GM06990 (cell line): ENCODE data around the gene TPRA1.

ENCODE experiments used
- DNase-seq: peaks from one replicate; pipeline ENCODE4 v3.0.0-alpha.2; 2011; ENCODE audit not compliant: insufficient read length; ENCODE audit errors: extremely low read depth
- H3K27me3 ChIP-seq: replicated peaks from 2 replicates; pipeline ENCODE4 v1.6.0; 2011; ENCODE audit warnings: low read length; ENCODE audit not compliant: control insufficient read depth, insufficient read depth
- H3K36me3 ChIP-seq: 2 replicates; pipeline ENCODE4 v1.5.1; 2011; ENCODE audit warnings: low read length; ENCODE audit not compliant: control insufficient read depth, insufficient read depth
- H3K4me3 ChIP-seq: replicated peaks from 2 replicates; pipeline ENCODE4 v1.5.1; 2011; ENCODE audit warnings: low read depth, mild to moderate bottlenecking, control low read depth, low read length
- TF ChIP-seq, protein P1 (sequence below): IDR thresholded peaks from 2 replicates; pipeline ENCODE4 v1.5.1; 2011; ENCODE audit warnings: low read length, control low read depth, mild to moderate bottlenecking, inconsistent platforms; ENCODE audit not compliant: insufficient read depth, poor library complexity, severe bottlenecking

The TPRA1 gene

DNA sequence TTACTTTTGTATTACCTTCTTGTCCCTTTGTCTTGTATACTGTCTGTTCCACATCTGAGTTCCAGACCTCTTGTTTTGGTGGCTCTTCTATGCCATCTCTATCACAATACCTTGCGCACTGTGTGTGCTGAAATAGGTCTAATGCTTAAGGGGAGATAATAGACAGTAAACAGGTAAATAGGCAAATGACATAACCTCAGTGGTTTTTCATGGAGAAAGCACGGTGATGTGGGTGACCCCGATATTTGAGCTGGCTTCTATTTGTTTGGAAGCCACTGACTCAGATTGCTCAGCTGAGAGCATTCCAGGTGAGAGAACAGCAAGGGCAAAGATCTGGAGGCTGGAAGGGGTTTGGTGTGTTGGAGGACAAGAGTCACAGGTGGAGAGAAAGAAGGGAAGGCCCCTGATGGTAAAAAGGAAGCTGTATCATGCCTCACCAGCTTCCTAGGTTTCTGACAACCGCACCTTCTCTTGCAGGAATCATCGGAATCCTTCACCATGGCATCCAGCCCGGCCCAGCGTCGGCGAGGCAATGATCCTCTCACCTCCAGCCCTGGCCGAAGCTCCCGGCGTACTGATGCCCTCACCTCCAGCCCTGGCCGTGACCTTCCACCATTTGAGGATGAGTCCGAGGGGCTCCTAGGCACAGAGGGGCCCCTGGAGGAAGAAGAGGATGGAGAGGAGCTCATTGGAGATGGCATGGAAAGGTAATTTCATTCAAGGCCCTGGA is 8.5 kb upstream of the TPRA1 start:
- Histone ChIP-seq H3K27me3 (no peaks in the 10 kb centered on the region), H3K4me3 (peak overlapping the region; percentile 81), H3K36me3 (peaks cover 2% of the 10 kb centered on the region; the same call in 1 of the 2 replicates)
- TF ChIP-seq, protein P1, sequence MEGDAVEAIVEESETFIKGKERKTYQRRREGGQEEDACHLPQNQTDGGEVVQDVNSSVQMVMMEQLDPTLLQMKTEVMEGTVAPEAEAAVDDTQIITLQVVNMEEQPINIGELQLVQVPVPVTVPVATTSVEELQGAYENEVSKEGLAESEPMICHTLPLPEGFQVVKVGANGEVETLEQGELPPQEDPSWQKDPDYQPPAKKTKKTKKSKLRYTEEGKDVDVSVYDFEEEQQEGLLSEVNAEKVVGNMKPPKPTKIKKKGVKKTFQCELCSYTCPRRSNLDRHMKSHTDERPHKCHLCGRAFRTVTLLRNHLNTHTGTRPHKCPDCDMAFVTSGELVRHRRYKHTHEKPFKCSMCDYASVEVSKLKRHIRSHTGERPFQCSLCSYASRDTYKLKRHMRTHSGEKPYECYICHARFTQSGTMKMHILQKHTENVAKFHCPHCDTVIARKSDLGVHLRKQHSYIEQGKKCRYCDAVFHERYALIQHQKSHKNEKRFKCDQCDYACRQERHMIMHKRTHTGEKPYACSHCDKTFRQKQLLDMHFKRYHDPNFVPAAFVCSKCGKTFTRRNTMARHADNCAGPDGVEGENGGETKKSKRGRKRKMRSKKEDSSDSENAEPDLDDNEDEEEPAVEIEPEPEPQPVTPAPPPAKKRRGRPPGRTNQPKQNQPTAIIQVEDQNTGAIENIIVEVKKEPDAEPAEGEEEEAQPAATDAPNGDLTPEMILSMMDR, result no peak
- DNase-seq, result no peak

DNA sequence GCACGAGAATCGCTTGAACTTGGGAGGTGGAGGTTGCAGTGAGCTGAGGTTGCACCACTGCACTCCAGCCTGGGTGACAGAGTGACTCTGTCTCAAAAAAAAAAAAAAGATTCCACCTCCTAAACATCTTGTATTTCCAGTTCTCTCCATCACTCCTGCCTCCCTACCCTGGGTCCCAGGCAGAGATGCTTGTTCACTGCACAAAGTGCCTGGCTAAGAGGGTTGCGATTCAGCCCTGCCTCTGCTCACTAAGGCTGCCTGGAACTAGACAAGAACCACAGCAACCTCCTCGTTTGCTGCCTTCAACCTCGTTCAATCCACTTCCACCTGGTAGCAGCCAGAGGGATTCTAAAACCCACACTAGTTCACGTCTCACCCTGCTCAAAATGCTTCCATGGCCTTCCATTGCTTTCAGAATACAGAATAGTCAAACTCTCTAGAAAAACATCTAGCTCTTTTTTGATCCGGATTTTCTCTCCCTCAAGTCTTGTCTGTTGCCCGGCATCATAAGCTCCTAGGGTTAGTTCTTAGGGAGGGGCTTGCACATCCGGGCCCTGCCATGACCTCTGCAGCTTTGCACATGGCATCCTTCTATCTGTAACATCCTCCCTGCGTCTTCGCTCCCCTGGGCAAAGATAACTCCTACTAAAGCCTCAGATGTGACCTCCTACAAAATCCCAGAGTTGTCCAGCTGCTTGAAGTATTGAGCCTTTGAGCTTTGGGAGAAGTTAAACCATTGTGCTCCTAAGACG is 6.7 kb upstream of the TPRA1 start:
- Histone ChIP-seq H3K27me3 (no peaks in the 10 kb centered on the region), H3K36me3 (no peaks in the 10 kb centered on the region; the same call in 1 of the 2 replicates), H3K4me3 (peak overlapping the region; percentile 81)
- DNase-seq, result no peak
- TF ChIP-seq, protein P1, result no peak

DNA sequence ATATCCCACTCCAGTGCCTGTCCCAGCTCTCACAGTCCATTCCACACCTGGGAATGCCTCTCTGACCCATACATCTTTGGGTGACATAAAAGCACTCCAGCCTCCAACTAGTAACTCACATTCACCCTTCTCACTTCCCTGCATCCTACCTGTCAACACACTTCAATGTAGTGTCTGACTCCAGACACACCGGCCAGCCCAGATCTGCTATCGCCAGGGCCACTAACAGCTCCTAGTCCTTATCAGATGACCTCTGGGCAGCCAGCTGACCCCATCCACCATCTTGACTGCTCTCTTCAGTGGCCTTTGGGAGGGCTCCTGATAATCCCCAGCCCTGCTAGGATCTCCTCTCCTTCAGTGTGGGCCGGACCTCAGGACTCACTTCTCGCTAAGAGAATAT is 4.8 kb upstream of the TPRA1 start:
- no peaks in the 10 kb centered on the region; the same call in 1 of the 2 replicates for H3K36me3 ChIP-seq

DNA sequence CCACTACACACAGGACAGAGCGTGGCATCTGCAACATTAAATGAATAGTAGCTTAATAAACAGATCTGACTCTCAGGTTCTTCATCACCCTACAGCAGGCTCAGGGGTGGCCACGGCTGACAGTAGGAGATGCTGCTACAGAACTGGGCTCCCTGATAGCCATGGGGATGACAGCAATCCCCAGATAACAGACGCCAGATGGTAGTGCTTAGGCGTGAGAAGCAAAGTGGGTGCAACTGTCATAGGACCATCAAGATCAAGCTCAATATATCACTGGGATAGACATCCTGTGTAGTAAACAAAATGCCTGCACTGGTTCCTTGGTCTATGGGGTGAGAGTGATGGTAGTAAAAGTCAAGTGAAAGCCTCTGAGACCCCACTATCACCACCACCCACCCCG is 2.6 kb upstream of the TPRA1 start:
- DNase-seq, result no peak
- H3K27me3 ChIP-seq, result no peaks in the 10 kb centered on the region
- H3K36me3 ChIP-seq, result no peaks in the 10 kb centered on the region; the same call in 1 of the 2 replicates
- TF ChIP-seq, protein P1, result no peak
- no peak overlapping the region for H3K4me3 ChIP-seq

More for the DNA sequence above, 4.8 kb upstream of the TPRA1 start:
- Histone ChIP-seq H3K27me3 (no peaks in the 10 kb centered on the region), H3K4me3 (no peak overlapping the region)
- DNase-seq, result no peak
- TF ChIP-seq, protein P1, result no peak

DNA sequence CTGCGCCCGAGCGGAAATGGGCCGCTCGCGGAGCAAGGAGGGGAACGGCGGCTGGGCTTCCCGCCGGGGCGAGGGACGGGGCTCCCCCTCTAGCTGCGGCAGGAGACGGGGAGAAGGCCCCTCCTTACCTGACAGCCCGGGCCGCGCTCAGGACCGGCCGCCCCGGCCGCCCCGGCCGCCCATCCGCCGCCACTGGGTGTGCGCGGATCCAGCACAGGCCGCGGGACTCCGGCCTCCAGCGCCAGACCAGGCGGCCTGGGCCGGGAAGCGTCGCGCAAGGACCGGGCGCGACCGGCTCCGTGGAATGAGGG is 296 bp downstream of the TPRA1 start:
- H3K27me3 ChIP-seq, result no peaks in the 10 kb centered on the region
- peaks cover 7% of the 10 kb centered on the region for H3K36me3 ChIP-seq
- peak; percentile 84 for DNase-seq
- peak overlapping the region; percentile 93 for H3K4me3 ChIP-seq
- TF ChIP-seq, protein P1, result no peak
